ENCODE measurements around the gene TBC1D8. TPM values are rescaled to one million over a fixed set of nuclear protein-coding genes. Genes with fewer than 3 reads are reported as not detected.
"Not testable (repeated sequence)": the region's sequence is repeated elsewhere in the genome, so short reads cannot be mapped to it uniquely, and the experiment has no call there.

The TBC1D8 gene
- total and polyA plus RNA-seq, 4 donors = 10.4 to 38.6 (median 13.4) TPM

DNA sequence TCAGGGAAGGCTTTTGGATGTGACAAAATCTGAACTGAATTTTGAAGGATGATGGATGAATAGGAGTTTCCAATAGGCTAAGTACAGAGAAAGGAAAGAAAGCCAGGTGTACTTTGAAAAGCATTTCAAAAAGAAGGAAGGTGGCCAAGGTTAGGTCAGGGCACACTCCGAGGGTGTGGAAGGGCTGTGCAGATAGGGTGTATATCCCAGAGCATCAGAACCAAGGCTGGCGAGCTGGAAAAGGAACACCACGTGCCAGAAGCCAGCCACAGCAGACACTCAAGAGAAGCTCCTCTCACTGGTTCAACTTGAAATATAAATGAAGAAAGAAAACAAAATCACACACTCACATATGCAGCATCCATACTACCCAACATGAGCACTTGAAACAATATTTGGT lies 98.1 kb downstream of the TBC1D8 start:
- no peak for TF ChIP-seq ATF3 (IDR thresholded peaks at IDR 0.05)
- Histone ChIP-seq H3K27ac (ENCODE audit: low read depth in 1 of 2, low read length in 2 of 2) (no peak overlapping the region), H3K4me3 (ENCODE audit: low read depth in 1 of 3, low read length in 3 of 3) (no peak overlapping the region), H3K27me3 (ENCODE audit: control insufficient read depth in 4 of 4, insufficient read depth in 4 of 4, low read length in 3 of 4) (no peaks in the 10 kb centered on the region), H3K4me1 (ENCODE audit: control insufficient read depth in 4 of 4, insufficient read depth in 4 of 4, low read length in 3 of 4) (peaks cover 0 to 10% (median 2%) of the 10 kb centered on the region in 4 donors), H3K9me3 (ENCODE audit: control insufficient read depth in 4 of 4, low read length in 3 of 4) (no peaks in the 10 kb centered on the region), H3K9ac (ENCODE audit: low read depth in 1 of 2, low read length in 2 of 2) (no peak overlapping the region), H3K36me3 (ENCODE audit: control insufficient read depth in 4 of 4, insufficient read depth in 3 of 4, low read depth in 1 of 4, low read length in 3 of 4) (peaks cover 0 to 38% (median 23%) of the 10 kb centered on the region in 4 donors)
- WGBS = 81% methylated on average over 3 of the region's 3 CpGs
- no peak for DNase-seq (ENCODE audit: low spot score)

DNA sequence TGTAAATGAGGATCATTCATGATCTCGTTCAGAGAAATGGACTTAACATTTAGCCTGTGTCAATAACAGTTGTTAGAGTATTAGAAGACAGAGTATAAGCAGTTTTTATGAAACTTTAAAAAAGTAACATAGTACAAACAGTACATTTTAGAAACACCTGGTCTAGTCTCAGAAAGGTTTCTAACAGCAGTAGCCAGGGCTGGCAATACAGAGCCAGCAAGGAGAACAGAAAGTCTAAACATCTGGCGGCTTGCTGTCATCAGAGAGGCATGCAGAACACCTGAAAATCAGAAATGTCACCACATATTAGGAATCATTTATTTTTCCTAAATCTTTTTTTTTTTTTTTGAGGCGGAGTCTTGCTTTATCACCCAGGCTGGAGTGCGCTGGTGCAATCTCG lies 99.0 kb downstream of the TBC1D8 start:
- H3K4me1 ChIP-seq (ENCODE audit: control insufficient read depth in 4 of 4, insufficient read depth in 4 of 4, low read length in 3 of 4) = peaks cover 0 to 7% (median under 1%) of the 10 kb centered on the region in 4 donors
- peaks cover 0 to 41% (median 21%) of the 10 kb centered on the region in 4 donors for H3K36me3 ChIP-seq (ENCODE audit: control insufficient read depth in 4 of 4, insufficient read depth in 3 of 4, low read depth in 1 of 4, low read length in 3 of 4)
- no peak overlapping the region for H3K4me3 ChIP-seq (ENCODE audit: low read depth in 1 of 3, low read length in 3 of 3)
- H3K9me3 ChIP-seq (ENCODE audit: control insufficient read depth in 4 of 4, low read length in 3 of 4) = no peaks in the 10 kb centered on the region
- H3K27me3 ChIP-seq (ENCODE audit: control insufficient read depth in 4 of 4, insufficient read depth in 4 of 4, low read length in 3 of 4) = no peaks in the 10 kb centered on the region
- 96% methylated on average over 5 of the region's 5 CpGs for WGBS
- no peak overlapping the region for H3K9ac ChIP-seq (ENCODE audit: low read depth in 1 of 2, low read length in 2 of 2)
- H3K27ac ChIP-seq (ENCODE audit: low read depth in 1 of 2, low read length in 2 of 2) = no peak overlapping the region
- DNase-seq (ENCODE audit: low spot score) = no peak
- TF ChIP-seq FOXA1 (IDR thresholded peaks at IDR 0.05) = no peak
- no peak for TF ChIP-seq NR2F2 (IDR thresholded peaks at IDR 0.05)
- no peak for TF ChIP-seq TAF1 (conservative IDR thresholded peaks at IDR 0.05)
- TF ChIP-seq JUND (IDR thresholded peaks at IDR 0.05) = no peak
- TF ChIP-seq SP1 (IDR thresholded peaks at IDR 0.05) = no peak
- TF ChIP-seq HNF4A (conservative IDR thresholded peaks at IDR 0.05) = no peak
- TF ChIP-seq RAD21 (IDR thresholded peaks at IDR 0.05) = no peak
- no peak for TF ChIP-seq EGR1 (IDR thresholded peaks at IDR 0.05; ENCODE audit: low read depth in 2 of 2)
- TF ChIP-seq ATF3 (IDR thresholded peaks at IDR 0.05) = no peak

- WGBS = 98% methylated on average over 6 of the region's 6 CpGs
- not testable (repeated sequence) for DNase-seq (ENCODE audit: low spot score); H3K4me1 ChIP-seq (ENCODE audit: control insufficient read depth in 4 of 4, insufficient read depth in 4 of 4, low read length in 3 of 4); H3K9ac ChIP-seq (ENCODE audit: low read depth in 1 of 2, low read length in 2 of 2); H3K9me3 ChIP-seq (ENCODE audit: control insufficient read depth in 4 of 4, low read length in 3 of 4); H3K4me3 ChIP-seq (ENCODE audit: low read depth in 1 of 3, low read length in 3 of 3); H3K27ac ChIP-seq (ENCODE audit: low read depth in 1 of 2, low read length in 2 of 2); H3K27me3 ChIP-seq (ENCODE audit: control insufficient read depth in 4 of 4, insufficient read depth in 4 of 4, low read length in 3 of 4)
- peaks cover 0 to 43% (median 20%) of the 10 kb centered on the region in 4 donors for H3K36me3 ChIP-seq (ENCODE audit: control insufficient read depth in 4 of 4, insufficient read depth in 3 of 4, low read depth in 1 of 4, low read length in 3 of 4)
These were observed 100.3 kb downstream of the TBC1D8 start for GRCh38 chr2:101050886-101051285.

- H3K4me3 ChIP-seq (ENCODE audit: low read depth in 1 of 3, low read length in 3 of 3) = no peak overlapping the region
- H3K27me3 ChIP-seq (ENCODE audit: control insufficient read depth in 4 of 4, insufficient read depth in 4 of 4, low read length in 3 of 4) = no peaks in the 10 kb centered on the region
- TF ChIP-seq FOXA1 (IDR thresholded peaks at IDR 0.05) (no peak), ATF3 (IDR thresholded peaks at IDR 0.05) (no peak), RXRA (IDR thresholded peaks at IDR 0.05) (no peak), SP1 (IDR thresholded peaks at IDR 0.05) (no peak), EGR1 (IDR thresholded peaks at IDR 0.05; ENCODE audit: low read depth in 2 of 2) (no peak)
- no peak for DNase-seq (ENCODE audit: low spot score)
- H3K9me3 ChIP-seq (ENCODE audit: control insufficient read depth in 4 of 4, low read length in 3 of 4) = no peaks in the 10 kb centered on the region
- 76% methylated on average over 3 of the region's 3 CpGs for WGBS
- no peaks in the 10 kb centered on the region for H3K4me1 ChIP-seq (ENCODE audit: control insufficient read depth in 4 of 4, insufficient read depth in 4 of 4, low read length in 3 of 4)
- peaks cover 0 to 36% (median 18%) of the 10 kb centered on the region in 4 donors for H3K36me3 ChIP-seq (ENCODE audit: control insufficient read depth in 4 of 4, insufficient read depth in 3 of 4, low read depth in 1 of 4, low read length in 3 of 4)
- H3K27ac ChIP-seq (ENCODE audit: low read depth in 1 of 2, low read length in 2 of 2) = no peak overlapping the region
- no peak overlapping the region for H3K9ac ChIP-seq (ENCODE audit: low read depth in 1 of 2, low read length in 2 of 2)
These were observed 102.4 kb downstream of the TBC1D8 start for GRCh38 chr2:101048756-101049155.
